H1 (cell line): Measurements from ENCODE around the gene MDC1. TPM values are rescaled to one million over a fixed set of nuclear protein-coding genes. Genes with fewer than 3 reads are reported as not detected.

Experiments
- CTCF ChIA-PET: fragments of 300-600 bp; sonication (Branson Sonifier 250); formaldehyde crosslinking; loops from one replicate; lab custom pipeline; 2021; ENCODE audit not compliant: partially characterized antibody; lab: Charles Lee
- POLR2A ChIA-PET: fragments of 300-600 bp; sonication (Branson Sonifier 250); formaldehyde crosslinking; loops from one replicate; lab custom pipeline; 2021; ENCODE audit warnings: inconsistent platforms; ENCODE audit not compliant: partially characterized antibody; lab: Charles Lee
- DNase-seq, 2 experiments: peaks; one replicate each; pipeline versions ENCODE4 v3.0.0 to v3.0.0-alpha.2; 2010 to 2022; ENCODE audit warnings: low spot score in 2 of 2, low read depth in 1 of 2, mixed read lengths in 1 of 2
- FAIRE-seq: peaks from 2 replicates; lab custom pipeline; 2011; peaks lifted over from hg19 to GRCh38; lab: Jason Lieb, UNC
- H2AFZ ChIP-seq: 2 replicates; pipeline ENCODE4 v1.8.1; 2012; ENCODE audit warnings: low read length, inconsistent platforms
- H2AK5ac ChIP-seq: 2 replicates; pipeline ENCODE4 v1.6.1; 2013; ENCODE audit warnings: low read depth, low read length
- H2BK120ac ChIP-seq: replicated peaks from 2 replicates; pipeline ENCODE3; 2013; ENCODE audit warnings: low read depth, low read length, inconsistent platforms
- H2BK12ac ChIP-seq: 2 replicates; pipeline ENCODE4 v1.6.1; 2013; ENCODE audit warnings: low read depth, low read length
- H2BK15ac ChIP-seq: 2 replicates; pipeline ENCODE4 v1.6.1; 2013; ENCODE audit warnings: low read length
- H2BK20ac ChIP-seq: 2 replicates; pipeline ENCODE4 v1.6.1; 2013; ENCODE audit warnings: low read length
- H2BK5ac ChIP-seq: 2 replicates; pipeline ENCODE4 v1.6.1; 2013; ENCODE audit warnings: low read depth, low read length
- H3K14ac ChIP-seq: 2 replicates; pipeline ENCODE4 v1.6.1; 2013; ENCODE audit warnings: inconsistent platforms; ENCODE audit not compliant: insufficient read length
- H3K18ac ChIP-seq: 2 replicates; pipeline ENCODE4 v1.6.1; 2013; ENCODE audit warnings: low read length; ENCODE audit errors: extremely low read depth
- H3K23ac ChIP-seq: 2 replicates; pipeline ENCODE4 v1.6.1; 2013; ENCODE audit warnings: inconsistent platforms; ENCODE audit not compliant: insufficient read length
- H3K23me2 ChIP-seq: 2 replicates; pipeline ENCODE4 v1.6.1; 2013; ENCODE audit warnings: low read depth, low read length
- H3K27ac ChIP-seq: 2 replicates; pipeline ENCODE4 v1.6.1; 2011; ENCODE audit warnings: low read depth, low read length, inconsistent platforms
- H3K27me3 ChIP-seq, 4 experiments: replicated peaks in 1 of 4; 1 replicate in 1 of 4; 2 replicates in 3 of 4; pipeline versions ENCODE4 v1.6.1 to v1.8.1; 2011 to 2013; ENCODE audit warnings: low read length in 3 of 4, mild to moderate bottlenecking in 3 of 4, inconsistent platforms in 2 of 4, mixed read lengths in 2 of 4, moderate library complexity in 1 of 4; ENCODE audit not compliant: control insufficient read depth in 3 of 4, insufficient read depth in 3 of 4; ENCODE audit errors: extremely low read depth in 1 of 4
- H3K36me3 ChIP-seq, 4 experiments: 2 replicates each; pipeline versions ENCODE4 v1.6.1 to v1.8.1; 2011 to 2013; ENCODE audit warnings: mild to moderate bottlenecking in 4 of 4, low read length in 3 of 4, moderate library complexity in 2 of 4, control low read depth in 1 of 4, inconsistent platforms in 1 of 4; ENCODE audit not compliant: insufficient read depth in 4 of 4, control insufficient read depth in 2 of 4
- H3K4ac ChIP-seq: replicated peaks from 2 replicates; pipeline ENCODE3; 2013; ENCODE audit warnings: low read length, low read depth, mixed read lengths, inconsistent platforms; ENCODE audit not compliant: insufficient read length
- H3K4me1 ChIP-seq, 4 experiments: replicated peaks in 1 of 4; 1 replicate in 1 of 4; 2 replicates in 3 of 4; pipeline versions ENCODE4 v1.6.1 to v1.8.1; 2011 to 2013; ENCODE audit warnings: low read length in 3 of 4, inconsistent platforms in 2 of 4, mixed read lengths in 1 of 4; ENCODE audit not compliant: insufficient read depth in 4 of 4, control insufficient read depth in 3 of 4
- H3K4me2 ChIP-seq, 2 experiments: 2 replicates each; pipeline versions ENCODE4 v1.6.1 to v1.8.1; 2011 to 2013; ENCODE audit warnings: low read depth in 2 of 2, low read length in 2 of 2, control low read depth in 1 of 2, inconsistent platforms in 1 of 2, mild to moderate bottlenecking in 1 of 2; ENCODE audit not compliant: insufficient read depth in 1 of 2
- H3K4me3 ChIP-seq, 4 experiments: fragments of 200-600, 300-600 bp in 1 of 4; sonication (generic), shearing (Covaris generic), sonication (Bioruptor Twin) in 1 of 4; 2 replicates each; pipeline versions ENCODE4 v1.5.1 to v1.8.1; 2011 to 2016; ENCODE audit warnings: low read length in 4 of 4, low read depth in 3 of 4, control low read depth in 2 of 4, inconsistent platforms in 2 of 4, mild to moderate bottlenecking in 2 of 4, mixed read lengths in 1 of 4, moderate library complexity in 1 of 4; ENCODE audit not compliant: insufficient read depth in 2 of 4; ENCODE audit errors: extremely low read depth in 1 of 4
- H3K56ac ChIP-seq: replicated peaks from 2 replicates; pipeline ENCODE3; 2013; ENCODE audit warnings: low read depth, mild to moderate bottlenecking, mixed read lengths, low read length, inconsistent platforms; ENCODE audit not compliant: insufficient read length
- H3K79me1 ChIP-seq: 2 replicates; pipeline ENCODE4 v1.6.1; 2013; ENCODE audit warnings: low read depth, low read length, control low read depth
- H3K79me2 ChIP-seq, 2 experiments: 2 replicates each; pipeline versions ENCODE4 v1.6.1 to v1.8.1; 2012 to 2013; ENCODE audit warnings: low read length in 2 of 2, mild to moderate bottlenecking in 2 of 2, inconsistent platforms in 1 of 2; ENCODE audit not compliant: insufficient read depth in 2 of 2, control insufficient read depth in 1 of 2
- H3K9ac ChIP-seq, 4 experiments: replicated peaks in 1 of 4; 1 replicate in 1 of 4; 2 replicates in 3 of 4; pipeline versions ENCODE4 v1.6.1 to v1.8.1; 2011 to 2013; ENCODE audit warnings: low read depth in 3 of 4, low read length in 3 of 4, control low read depth in 2 of 4, mild to moderate bottlenecking in 2 of 4, moderate library complexity in 2 of 4, inconsistent platforms in 1 of 4; ENCODE audit errors: extremely low read depth in 1 of 4
- H3K9me3 ChIP-seq, 2 experiments: 2 replicates each; pipeline versions ENCODE4 v1.6.1 to v1.8.1; 2012 to 2013; ENCODE audit warnings: mild to moderate bottlenecking in 2 of 2, moderate library complexity in 2 of 2, control low read depth in 1 of 2, inconsistent platforms in 1 of 2, low read depth in 1 of 2, low read length in 1 of 2, mixed read lengths in 1 of 2; ENCODE audit not compliant: insufficient read depth in 2 of 2
- H4K20me1 ChIP-seq, 2 experiments: replicated peaks in 1 of 2; 2 replicates each; pipeline versions ENCODE3 to v1.8.1; 2011 to 2013; ENCODE audit warnings: inconsistent platforms in 2 of 2, low read length in 2 of 2, mild to moderate bottlenecking in 1 of 2; ENCODE audit not compliant: insufficient read depth in 2 of 2, control insufficient read depth in 1 of 2
- H4K5ac ChIP-seq: 2 replicates; pipeline ENCODE4 v1.6.1; 2013; ENCODE audit warnings: low read length, low read depth, mixed read lengths, inconsistent platforms; ENCODE audit not compliant: insufficient read length
- H4K8ac ChIP-seq: 2 replicates; pipeline ENCODE4 v1.8.0; 2013; ENCODE audit warnings: mild to moderate bottlenecking, moderate library complexity, low read length, inconsistent platforms; ENCODE audit not compliant: insufficient read depth; ENCODE audit errors: extremely low read depth
- H4K91ac ChIP-seq: replicated peaks from 2 replicates; pipeline ENCODE3; 2013; ENCODE audit warnings: low read length, mixed read lengths, inconsistent platforms; ENCODE audit not compliant: insufficient read length
- EP300 ChIP-seq, 2 experiments: IDR thresholded peaks; 1 replicate in 1 of 2; 2 replicates in 1 of 2; pipeline ENCODE4 v1.6.1; 2011 to 2012; ENCODE audit warnings: low read depth in 2 of 2, low read length in 2 of 2, mild to moderate bottlenecking in 2 of 2, borderline replicate concordance in 1 of 2, inconsistent platforms in 1 of 2, moderate library complexity in 1 of 2
- JUND ChIP-seq: IDR thresholded peaks from 2 replicates; pipeline ENCODE4 v1.6.1; 2011; ENCODE audit warnings: mild to moderate bottlenecking, improper control_type of control experiment, low read length
- RAD21 ChIP-seq, 2 experiments: IDR thresholded peaks in 1 of 2; conservative IDR thresholded peaks in 1 of 2; 2 replicates each; pipeline ENCODE4 v1.6.1; 2011; ENCODE audit warnings: low read depth in 2 of 2, low read length in 2 of 2, improper control_type of control experiment in 1 of 2, inconsistent platforms in 1 of 2, mild to moderate bottlenecking in 1 of 2, moderate library complexity in 1 of 2
- WGBS, 2 experiments: shearing (Covaris generic) in 1 of 2; methylation state at CpG; one replicate each; pipeline versions ENCODE4 v1.1.6 to v1.1.7; 2013 to 2015; ENCODE audit warnings: low lambda C conversion rate in 2 of 2, mixed read lengths in 2 of 2, inconsistent platforms in 1 of 2, low coverage in 1 of 2, missing lambda C conversion rate in 1 of 2; ENCODE audit not compliant: insufficient replicate concordance in 2 of 2, insufficient coverage in 1 of 2, insufficient read length in 1 of 2; ENCODE audit errors: extremely low coverage in 1 of 2, missing lambda C conversion rate in 1 of 2; 5-methylcytosine and 5-hydroxymethylcytosine counted together
- polyA plus RNA-seq, 7 experiments: library from polyadenylated mRNA; depleted of rRNA in 3 of 7; stranded (reverse) in 5 of 7; unstranded in 2 of 7; fragments of >200 nt in 5 of 7; fragments of 200-250 nt in 2 of 7; gene quantifications; 1 replicate in 5 of 7; 2 replicates in 1 of 7; 4 replicates in 1 of 7; pipeline versions ENCODE4 v1.2.1 to v1.2.3, GENCODE V29; 2011 to 2013; ENCODE audit warnings: missing spikeins in 2 of 7, mixed read lengths in 2 of 7
- total RNA-seq: library from RNA; stranded (reverse); fragmentation: NEBNext Ultra II Directional; extraction: Animal tissue kit (Norgen Biotek cat#: 25700); gene quantifications from 2 replicates; pipeline ENCODE4 v1.2.1, GENCODE V29; 2021

MDC1 gene
- total and polyA plus RNA-seq, 2 of the 8 experiments (the other 6 are each of a cell fraction or from before 2014, with no cell fraction given) = 29.9 to 81.1 TPM

GRCh38 chr6:30738532-30738931, 21.5 kb upstream of the MDC1 start:
- H3K56ac ChIP-seq = no peak overlapping the region
- peaks cover 9% of the 10 kb centered on the region; the same call in 1 of the 2 replicates for H3K23me2 ChIP-seq
- no peak overlapping the region for H3K27ac ChIP-seq
- no peaks in the 10 kb centered on the region for H3K9me3 ChIP-seq
- H2BK120ac ChIP-seq = no peak overlapping the region
- no peak overlapping the region for H2BK20ac ChIP-seq
- CTCF ChIA-PET = interaction anchor here (0.6 to 4.8 kb wide), 9 partner anchors 10 to 389 kb away, joined by 3 to 26 read pairs (median 4); no protein-coding TSS in a partner anchor
- peaks cover 3 to 4% of the 10 kb centered on the region in 2 experiments for H4K20me1 ChIP-seq
- no peak overlapping the region for H4K8ac ChIP-seq
- H3K79me1 ChIP-seq = peaks cover 9% of the 10 kb centered on the region
- peaks cover 15 to 55% (median 35%) of the 10 kb centered on the region in 4 experiments for H3K36me3 ChIP-seq
- H3K14ac ChIP-seq = no peak overlapping the region
- no peak overlapping the region for H2BK12ac ChIP-seq
- H2AFZ ChIP-seq = no peak overlapping the region
- no peak for TF ChIP-seq EP300 (IDR thresholded peaks at IDR 0.05; ENCODE audit: borderline replicate concordance in 1 of 2, low read depth in 2 of 2, low read length in 2 of 2)
- TF ChIP-seq JUND = no peak
- no peak for TF ChIP-seq RAD21 (IDR thresholded peaks at IDR 0.05 in 1 of 2, conservative IDR thresholded peaks at IDR 0.05 in 1 of 2; ENCODE audit: low read depth in 2 of 2, low read length in 2 of 2)
- TF ChIP-seq, all 59 proteins: peak for 0
- Histone ChIP-seq H3K23ac (no peak overlapping the region), H3K27me3 (no peaks in the 10 kb centered on the region), H3K4me3 (no peak overlapping the region), H3K9ac (no peak overlapping the region), H2BK15ac (no peak overlapping the region), H3K18ac (no peak overlapping the region), H4K91ac (no peak overlapping the region), H3K4ac (no peak overlapping the region), H3K4me2 (no peak overlapping the region), H4K5ac (no peak overlapping the region), H2BK5ac (no peak overlapping the region), H3K4me1 (peaks cover 3 to 12% (median 5%) of the 10 kb centered on the region in 4 experiments; a peak in 6 of 7 replicates), H3K79me2 (peaks cover 0 to 11% of the 10 kb centered on the region in 2 experiments; a peak in 3 of 4 replicates), H2AK5ac (no peak overlapping the region)
- FAIRE-seq (no peak), DNase-seq (no peak)
- 87% methylated on average over 6 of the region's 6 CpGs; no CpG with 5 or more reads in 1 of the 2 experiments for WGBS, 2 experiments
- POLR2A ChIA-PET = interaction anchor here (1.0 to 17.3 kb wide), 4 partner anchors 15 to 142 kb away, joined by 3 to 337 read pairs (median 4); partner anchors contain the start of genes MDC1 and TUBB
